ENCODE results near the gene KLHL21. TPM values are rescaled to one million over a fixed set of nuclear protein-coding genes. Genes with fewer than 3 reads are reported as not detected.

The KLHL21 gene
- total RNA-seq, 1 experiment from 2014 or later = 27.5 TPM

GRCh38 chr1:6554907-6555778 lies 47.5 kb downstream of the KLHL21 start, which contains the start of gene TAS1R1:
TSS of gene TAS1R1 (plus strand) at chr1:6555307. CDS start at chr1:6555374, 67 bp downstream.
- no TSS peak for BruUV-seq (replicated peaks)
- RAD21 ChIA-PET (ENCODE audit: low non-redundant PET in 1 of 2, low total read pairs in 2 of 2, uncharacterized antibody in 2 of 2, unreplicated experiment in 2 of 2) = no interaction called here
- Histone ChIP-seq H3K4me1 (ENCODE audit: control insufficient read depth in 1 of 2, insufficient read depth in 2 of 2, low read length in 2 of 2) (peaks cover 9 to 14% of the 10 kb centered on the region in 2 experiments), H3K4me3 (replicated peaks in 1 of 2; ENCODE audit: low read depth in 1 of 2, low read length in 2 of 2) (peak within 1 kb of the TSS; percentile 98), H4K20me1 (ENCODE audit: insufficient read depth) (peaks cover 3% of the 10 kb centered on the region; the same call in 1 of the 2 replicates), H3K27ac (ENCODE audit: low read depth, low read length) (peak within 1 kb of the TSS; percentile 96), H3K36me3 (ENCODE audit: control insufficient read depth in 1 of 2, insufficient read depth in 2 of 2, low read length in 2 of 2) (peaks cover 3% of the 10 kb centered on the region in 2 experiments; a peak in 3 of 4 replicates), H3K4me2 (ENCODE audit: low read length) (peak within 1 kb of the TSS; percentile 99), H3K9me3 (ENCODE audit: control insufficient read depth in 1 of 2, insufficient read depth in 1 of 2, low read depth in 1 of 2, low read length in 2 of 2) (no peaks in the 10 kb centered on the region), H2AFZ (ENCODE audit: low read depth, low read length, poor library complexity, severe bottlenecking) (peak within 1 kb of the TSS; percentile 89), H3K79me2 (ENCODE audit: insufficient read depth, low read length) (peaks cover 37% of the 10 kb centered on the region), H3K9ac (ENCODE audit: low read length) (peak within 1 kb of the TSS; percentile 97), H3K27me3 (ENCODE audit: insufficient read depth, low read length) (no peaks in the 10 kb centered on the region), H3K9me2 (ENCODE audit: insufficient read depth) (no peaks in the 10 kb centered on the region)
- no peak for ATAC-seq
- POLR2A ChIA-PET = interaction anchor here (0.6 kb wide), 1 partner anchor 114 kb away, joined by 5 read pairs; no protein-coding TSS in a partner anchor
- no peak for TF ChIP-seq ELF1 (IDR thresholded peaks at IDR 0.05; ENCODE audit: borderline replicate concordance, low read depth)
- no peak for TF ChIP-seq ATF3 (IDR thresholded peaks at IDR 0.05)
- no peak for TF ChIP-seq ZFX (IDR thresholded peaks at IDR 0.05)
- no peak for TF ChIP-seq POLR2AphosphoS5 (IDR thresholded peaks at IDR 0.05; ENCODE audit: low read depth, low read length)
- TF ChIP-seq MAX (IDR thresholded peaks at IDR 0.05) = no peak
- TF ChIP-seq FOSL1 (IDR thresholded peaks at IDR 0.05; ENCODE audit: low read depth) = no peak
- TF ChIP-seq RAD21 (IDR thresholded peaks at IDR 0.05; ENCODE audit: low read depth) = no peak
- no peak for TF ChIP-seq POLR2A (IDR thresholded peaks at IDR 0.05; ENCODE audit: borderline replicate concordance, extremely low read depth, insufficient read depth, insufficient read length)
- TF ChIP-seq CBX3 (IDR thresholded peaks at IDR 0.05; ENCODE audit: low read depth) = no peak
- TF ChIP-seq EGR1 (IDR thresholded peaks at IDR 0.05; ENCODE audit: low read depth) = no peak
- TF ChIP-seq TCF7L2 (IDR thresholded peaks at IDR 0.05; ENCODE audit: borderline replicate concordance, extremely low read depth, insufficient read depth, insufficient read length) = no peak
- no peak for DNase-seq (ENCODE audit: low read depth, low spot score)
- intact Hi-C loops (cut with micrococcal nuclease) = loop anchor here (1.0 to 2.0 kb wide), 2 partner anchors 48 to 91 kb away; partner anchors contain the start of gene KLHL21
- CTCF ChIA-PET = interaction anchor here (0.9 to 1.2 kb wide), 4 partner anchors 25 to 64 kb away, joined by 3 to 4 read pairs (median 3); partner anchors contain the start of gene ZBTB48
